ENCODE measurements around the gene DAPK3.
"Not testable (repeated sequence)": the region's sequence is repeated elsewhere in the genome, so short reads cannot be mapped to it uniquely, and the experiment has no call there.

DAPK3 gene

DNA sequence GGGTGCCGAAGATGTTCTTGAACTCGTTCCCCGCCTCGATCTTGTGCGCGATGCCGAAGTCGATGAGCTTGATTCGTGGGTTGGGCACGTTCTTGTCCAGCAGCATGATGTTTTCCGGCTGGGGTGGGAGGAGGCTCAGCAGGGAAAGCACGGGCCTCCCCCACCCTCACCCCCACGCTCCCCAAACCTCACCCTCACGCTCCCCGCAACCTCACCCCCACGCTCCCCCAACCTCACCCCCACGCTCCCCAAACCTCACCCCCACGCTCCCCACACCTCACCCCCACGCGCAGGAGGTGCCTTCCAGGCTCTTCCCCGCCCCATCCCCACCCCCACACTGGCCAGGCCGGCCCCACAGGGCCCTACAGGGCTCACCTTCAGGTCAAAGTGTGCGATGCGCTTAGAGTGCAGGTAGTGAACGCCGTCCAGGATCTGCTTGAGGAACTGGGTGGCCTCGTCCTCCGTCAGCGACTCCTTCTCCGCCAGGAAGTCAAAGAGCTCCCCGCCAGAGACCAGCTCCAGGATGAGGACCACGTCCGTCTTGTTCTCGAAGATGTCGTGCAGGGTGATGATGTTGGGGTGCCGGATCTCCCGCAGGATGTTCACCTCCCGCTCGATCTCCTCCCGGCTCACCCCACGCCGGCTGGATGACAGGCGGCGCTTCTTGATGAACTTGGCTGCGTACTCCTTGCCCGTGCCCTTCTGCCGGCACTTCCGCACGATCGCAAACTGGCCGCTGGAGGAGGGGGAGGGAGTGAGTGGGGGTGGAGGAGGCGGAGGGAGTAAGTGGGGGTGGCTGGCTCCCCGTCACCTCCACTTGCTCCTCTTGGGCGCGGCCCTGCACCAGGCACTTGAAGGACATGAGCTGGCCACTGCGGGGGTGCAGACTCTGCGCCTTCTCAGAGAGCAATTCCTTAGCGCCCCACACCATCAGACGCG lies 6.4 kb downstream of the DAPK3 start:
- no peak for DNase-seq (ENCODE audit: low read depth)
- H3K4me3 ChIP-seq (ENCODE audit: low read depth, low read length): no peak overlapping the region
- TF ChIP-seq, protein P1, sequence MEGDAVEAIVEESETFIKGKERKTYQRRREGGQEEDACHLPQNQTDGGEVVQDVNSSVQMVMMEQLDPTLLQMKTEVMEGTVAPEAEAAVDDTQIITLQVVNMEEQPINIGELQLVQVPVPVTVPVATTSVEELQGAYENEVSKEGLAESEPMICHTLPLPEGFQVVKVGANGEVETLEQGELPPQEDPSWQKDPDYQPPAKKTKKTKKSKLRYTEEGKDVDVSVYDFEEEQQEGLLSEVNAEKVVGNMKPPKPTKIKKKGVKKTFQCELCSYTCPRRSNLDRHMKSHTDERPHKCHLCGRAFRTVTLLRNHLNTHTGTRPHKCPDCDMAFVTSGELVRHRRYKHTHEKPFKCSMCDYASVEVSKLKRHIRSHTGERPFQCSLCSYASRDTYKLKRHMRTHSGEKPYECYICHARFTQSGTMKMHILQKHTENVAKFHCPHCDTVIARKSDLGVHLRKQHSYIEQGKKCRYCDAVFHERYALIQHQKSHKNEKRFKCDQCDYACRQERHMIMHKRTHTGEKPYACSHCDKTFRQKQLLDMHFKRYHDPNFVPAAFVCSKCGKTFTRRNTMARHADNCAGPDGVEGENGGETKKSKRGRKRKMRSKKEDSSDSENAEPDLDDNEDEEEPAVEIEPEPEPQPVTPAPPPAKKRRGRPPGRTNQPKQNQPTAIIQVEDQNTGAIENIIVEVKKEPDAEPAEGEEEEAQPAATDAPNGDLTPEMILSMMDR (conservative IDR thresholded peaks at IDR 0.05; ENCODE audit: low read depth, low read length): no peak

DNA sequence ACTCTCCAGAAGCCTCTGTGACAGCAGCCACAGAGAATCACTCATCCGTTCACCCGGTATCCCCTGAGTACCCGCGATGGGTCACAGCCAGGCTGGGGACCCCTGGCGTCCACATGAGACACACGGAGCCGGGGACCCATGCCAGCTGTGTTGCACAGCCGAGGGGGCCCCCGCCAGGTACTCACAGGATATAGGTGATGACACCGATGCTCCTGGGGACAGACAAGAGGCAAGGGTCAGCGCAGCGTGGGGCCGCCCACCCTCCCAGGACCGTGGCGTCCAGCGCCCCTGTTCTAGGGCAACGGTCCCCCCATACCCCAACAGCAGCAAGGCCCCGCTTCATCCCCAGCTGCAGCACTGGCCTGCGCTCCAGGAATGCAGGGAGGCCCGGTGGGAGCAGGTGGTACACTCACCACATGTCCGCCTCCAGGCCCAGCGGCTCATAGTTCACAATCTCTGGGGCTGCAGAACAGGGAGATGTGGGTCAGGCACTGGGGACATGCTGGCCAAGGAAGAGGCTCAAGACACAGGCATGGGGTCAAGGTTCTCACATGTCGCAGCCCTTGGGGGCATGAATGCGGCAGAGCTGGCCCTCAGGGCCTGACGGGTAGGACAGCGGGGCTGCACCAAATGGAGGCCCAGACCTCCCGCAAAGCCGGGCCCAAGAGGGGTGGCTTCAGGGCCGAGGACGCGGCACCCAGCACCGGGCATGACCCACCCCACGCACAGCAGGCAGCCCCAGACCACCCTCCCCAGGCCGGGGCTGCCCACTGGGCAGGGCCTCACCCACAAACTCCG lies 7.2 kb downstream of the DAPK3 start:
- TF ChIP-seq, protein P1 (conservative IDR thresholded peaks at IDR 0.05; ENCODE audit: low read depth, low read length): no peak
- no peak for DNase-seq (ENCODE audit: low read depth)
- H3K4me3 ChIP-seq (ENCODE audit: low read depth, low read length): no peak overlapping the region

DNA sequence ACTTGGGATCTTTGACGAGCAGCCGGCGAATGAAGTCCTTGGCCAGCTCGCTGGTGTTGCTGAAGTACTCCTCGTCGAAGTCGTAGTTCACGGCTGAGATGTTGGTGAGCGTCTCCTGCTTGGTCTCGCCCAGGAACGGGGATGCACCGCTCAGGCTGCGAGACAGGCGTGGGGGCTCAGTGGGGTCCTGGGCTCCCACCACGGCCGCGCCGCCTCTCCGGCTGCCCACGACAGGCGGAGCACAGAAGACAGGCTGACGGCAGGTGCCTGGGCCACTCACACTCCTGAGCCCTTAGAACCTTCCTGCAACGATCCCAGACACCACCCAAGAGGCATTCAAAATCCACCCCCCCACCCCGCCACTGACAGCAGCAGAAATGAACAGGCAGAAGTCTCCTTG lies 9.9 kb downstream of the DAPK3 start:
- DNase-seq (ENCODE audit: low read depth): no peak
- no peak overlapping the region for H3K4me3 ChIP-seq (ENCODE audit: low read depth, low read length)
- TF ChIP-seq, protein P1 (conservative IDR thresholded peaks at IDR 0.05; ENCODE audit: low read depth, low read length): no peak

DNA sequence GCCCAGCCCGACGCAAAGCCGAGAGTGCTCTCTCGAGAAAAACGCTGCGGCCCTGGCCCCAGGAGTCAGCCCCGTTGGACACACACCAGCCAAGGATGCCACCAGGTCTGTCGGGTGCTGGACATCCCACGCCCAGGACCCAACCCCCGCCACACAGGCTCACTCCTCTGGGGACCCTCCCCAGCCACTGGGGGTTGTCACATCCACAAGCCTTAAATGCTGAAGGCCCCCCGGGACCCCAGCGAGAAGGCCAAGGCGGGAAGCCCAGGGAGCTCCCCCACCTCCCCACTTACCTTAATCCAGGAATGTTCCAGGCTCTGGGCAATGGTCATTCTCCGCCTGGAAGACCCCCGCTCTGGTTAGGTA lies 11.2 kb downstream of the DAPK3 start:
- H3K4me3 ChIP-seq (ENCODE audit: low read depth, low read length): no peak overlapping the region
- TF ChIP-seq, protein P1 (conservative IDR thresholded peaks at IDR 0.05; ENCODE audit: low read depth, low read length): no peak
- DNase-seq (ENCODE audit: low read depth): no peak

DNA sequence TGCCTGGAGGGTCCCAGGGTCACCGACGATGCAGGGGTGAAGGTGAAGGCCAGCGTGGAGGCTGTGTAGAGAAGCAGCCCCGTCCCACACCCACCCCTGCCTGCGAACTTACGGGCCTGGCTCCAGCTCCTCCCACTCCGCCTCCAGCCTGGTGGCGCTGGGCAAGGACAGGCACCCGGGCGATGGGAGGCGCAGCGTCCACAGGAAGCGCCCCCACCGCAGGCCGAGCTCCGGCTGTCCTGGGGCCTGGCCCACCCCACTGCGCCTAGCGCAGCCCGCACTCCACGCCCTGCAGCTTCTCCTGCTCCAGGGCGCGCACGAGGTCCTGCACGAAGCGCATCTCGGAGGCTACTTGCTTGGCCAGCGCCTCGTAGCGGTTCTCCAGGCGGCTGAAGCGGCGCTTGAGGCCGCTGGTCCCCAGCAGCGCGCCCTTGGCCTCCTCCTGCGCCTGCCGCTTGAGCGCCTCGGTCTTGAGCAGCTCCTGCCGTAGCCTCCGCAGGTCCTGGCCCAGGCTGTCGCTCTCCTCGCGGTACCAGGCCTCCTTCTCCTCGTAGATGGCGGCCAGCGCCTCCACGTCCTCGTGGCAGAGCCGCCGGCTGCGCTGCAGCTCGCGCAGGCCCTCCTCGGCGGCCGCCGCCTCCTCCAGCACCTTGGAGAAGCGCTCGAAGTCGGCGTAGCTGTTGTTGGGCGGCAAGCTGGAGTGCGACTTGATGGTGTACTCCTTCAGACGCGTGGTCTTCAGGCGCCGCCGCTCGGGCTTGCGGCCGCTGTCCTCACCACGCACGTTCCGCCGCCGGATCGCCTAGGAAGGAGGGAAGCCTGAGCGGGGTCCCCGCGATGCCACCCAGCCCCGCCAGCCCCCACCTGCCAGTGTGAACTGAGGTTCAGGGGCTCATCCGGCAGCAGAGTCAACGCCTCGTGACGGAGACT lies 11.8 kb downstream of the DAPK3 start:
- H3K4me3 ChIP-seq (ENCODE audit: low read depth, low read length): no peak overlapping the region
- TF ChIP-seq, protein P1 (conservative IDR thresholded peaks at IDR 0.05; ENCODE audit: low read depth, low read length): no peak
- no peak for DNase-seq (ENCODE audit: low read depth)

DNA sequence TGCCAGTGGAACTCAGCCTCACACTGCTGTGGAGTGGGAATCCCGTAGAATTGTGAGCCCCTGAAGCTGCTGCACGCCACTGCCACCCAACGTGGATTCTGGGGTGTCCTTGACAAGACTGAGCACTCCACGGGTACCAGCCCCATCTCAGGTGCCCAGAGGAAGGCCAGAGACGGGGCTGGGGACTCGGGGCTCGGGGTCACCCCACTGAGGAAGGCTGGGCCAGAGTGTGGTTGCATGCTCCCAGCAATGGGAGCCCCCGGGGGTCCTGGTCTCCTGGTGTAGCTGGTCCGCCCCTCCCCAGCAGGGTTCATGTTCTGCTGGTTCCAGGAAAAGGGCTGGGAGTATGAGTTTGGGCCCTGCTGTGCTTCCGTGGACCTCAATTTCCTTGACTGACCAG lies 15.2 kb downstream of the DAPK3 start:
- H3K4me3 ChIP-seq (ENCODE audit: low read depth, low read length): no peak overlapping the region
- no peak for DNase-seq (ENCODE audit: low read depth)
- TF ChIP-seq, protein P1 (conservative IDR thresholded peaks at IDR 0.05; ENCODE audit: low read depth, low read length): no peak

DNA sequence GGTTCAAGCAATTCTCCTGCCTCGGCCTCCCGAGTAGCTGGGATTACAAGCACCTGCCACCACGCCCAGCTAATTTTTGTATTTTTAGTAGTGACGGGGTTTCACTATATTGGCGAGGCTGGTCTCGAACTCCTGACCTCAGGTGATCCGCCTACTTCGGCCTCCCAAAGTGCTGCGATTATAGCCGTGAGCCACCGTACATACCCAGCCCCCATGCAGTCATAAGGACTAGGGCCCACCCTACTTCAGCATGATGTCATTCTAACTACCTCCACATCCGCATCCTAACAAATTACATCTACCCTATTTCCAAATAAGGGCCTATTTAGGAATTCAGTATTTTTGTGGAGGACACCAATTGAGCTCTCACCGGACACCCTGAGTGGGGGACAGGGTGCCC lies 15.6 kb downstream of the DAPK3 start:
- not testable (repeated sequence) for H3K4me3 ChIP-seq (ENCODE audit: low read depth, low read length); DNase-seq (ENCODE audit: low read depth)

Measured in choroid plexus epithelial cell (primary cell).